SH-SY5Y (cell line): Measurements from ENCODE around the gene CFAP99.

ENCODE experiments used
- GATA2 ChIP-seq: IDR thresholded peaks from 2 replicates; pipeline ENCODE4 v1.6.1; 2011; ENCODE audit warnings: mild to moderate bottlenecking, low read depth, low read length
- GATA3 ChIP-seq: IDR thresholded peaks from 2 replicates; pipeline ENCODE4 v1.6.1; 2011; ENCODE audit warnings: low read depth, mild to moderate bottlenecking, low read length, moderate library complexity

GRCh38 chr4:2412885-2413716 is 5.7 kb upstream of the CFAP99 start:
- TF ChIP-seq GATA2 (no peak), GATA3 (no peak)
